Kidney capillary endothelial cell (primary cell): ENCODE results near the gene RSF1.
"Not testable (repeated sequence)": the region's sequence is repeated elsewhere in the genome, so short reads cannot be mapped to it uniquely, and the experiment has no call there.

ENCODE experiments used
- DNase-seq: peaks from one replicate; pipeline ENCODE4 v3.0.0-alpha.2; 2018; ENCODE audit warnings: low spot score

Gene RSF1

DNA sequence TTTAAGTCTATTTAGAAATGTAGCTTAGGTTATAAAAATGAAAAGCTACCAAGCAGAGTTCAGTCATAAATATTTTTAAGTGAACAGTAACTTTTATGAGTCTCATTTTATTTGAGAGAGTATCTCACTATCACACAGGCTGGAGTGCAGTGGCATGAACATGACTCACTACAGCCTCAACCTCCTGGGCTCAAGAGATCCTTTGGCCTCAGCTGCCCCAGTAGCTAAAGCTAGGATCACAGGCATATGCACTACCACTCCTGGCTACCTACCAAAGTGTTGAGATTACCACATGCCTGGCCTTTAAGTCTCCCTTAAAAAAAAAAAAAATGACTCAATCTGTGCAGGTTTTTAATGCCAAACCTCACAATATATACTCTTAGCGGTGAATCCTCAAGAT is 148.3 kb downstream of the RSF1 start:
- DNase-seq = no peak

DNA sequence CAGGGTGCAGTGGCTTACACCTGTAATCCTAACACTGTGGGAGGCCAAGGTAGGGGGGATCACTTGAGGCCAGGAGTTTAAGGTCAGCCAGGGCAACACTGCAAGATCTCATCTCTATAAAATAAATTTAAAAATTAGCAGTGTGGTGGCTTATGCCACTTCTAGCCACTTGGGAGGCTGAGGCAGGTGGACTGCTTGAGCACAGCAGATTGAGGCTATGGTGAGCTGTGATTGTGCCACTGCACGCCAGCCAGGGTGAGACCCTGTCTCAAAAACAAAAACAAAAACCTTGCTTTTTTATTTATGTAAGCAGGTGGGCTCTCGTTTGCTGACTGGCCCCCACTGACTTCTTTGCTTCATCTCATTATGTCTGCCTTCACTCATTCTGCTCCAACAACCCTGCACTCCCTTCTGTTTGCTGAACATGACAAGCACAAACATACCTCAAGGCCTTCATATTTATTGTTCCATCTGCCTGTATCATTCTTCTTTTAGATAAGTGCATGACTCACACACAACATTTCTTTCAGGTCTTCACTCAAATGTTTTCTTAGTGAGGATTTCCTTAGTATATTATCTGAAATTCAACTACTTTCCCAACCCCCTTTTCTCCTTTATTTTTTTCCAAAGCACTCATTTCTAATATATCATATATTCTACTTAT is 150.5 kb downstream of the RSF1 start:
- no peak for DNase-seq

DNA sequence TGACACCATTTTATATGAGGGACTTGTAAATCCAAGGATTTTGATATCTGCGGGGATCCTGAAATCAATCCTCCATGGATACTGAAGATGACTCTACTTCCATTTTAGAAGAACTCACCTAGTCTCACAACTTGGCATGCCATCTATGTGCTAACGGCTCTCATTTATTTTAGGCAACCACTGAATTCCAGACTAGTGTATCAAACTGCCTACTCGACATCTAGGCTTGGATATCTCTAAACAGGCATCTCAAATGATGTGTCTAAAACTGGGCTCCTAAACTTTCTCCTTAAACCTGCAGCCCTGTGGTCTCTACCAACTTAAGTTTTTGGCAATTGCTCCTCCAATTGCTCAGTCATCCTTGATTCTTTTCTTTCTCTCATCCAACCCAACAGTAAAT is 151.8 kb downstream of the RSF1 start:
- no peak for DNase-seq

DNA sequence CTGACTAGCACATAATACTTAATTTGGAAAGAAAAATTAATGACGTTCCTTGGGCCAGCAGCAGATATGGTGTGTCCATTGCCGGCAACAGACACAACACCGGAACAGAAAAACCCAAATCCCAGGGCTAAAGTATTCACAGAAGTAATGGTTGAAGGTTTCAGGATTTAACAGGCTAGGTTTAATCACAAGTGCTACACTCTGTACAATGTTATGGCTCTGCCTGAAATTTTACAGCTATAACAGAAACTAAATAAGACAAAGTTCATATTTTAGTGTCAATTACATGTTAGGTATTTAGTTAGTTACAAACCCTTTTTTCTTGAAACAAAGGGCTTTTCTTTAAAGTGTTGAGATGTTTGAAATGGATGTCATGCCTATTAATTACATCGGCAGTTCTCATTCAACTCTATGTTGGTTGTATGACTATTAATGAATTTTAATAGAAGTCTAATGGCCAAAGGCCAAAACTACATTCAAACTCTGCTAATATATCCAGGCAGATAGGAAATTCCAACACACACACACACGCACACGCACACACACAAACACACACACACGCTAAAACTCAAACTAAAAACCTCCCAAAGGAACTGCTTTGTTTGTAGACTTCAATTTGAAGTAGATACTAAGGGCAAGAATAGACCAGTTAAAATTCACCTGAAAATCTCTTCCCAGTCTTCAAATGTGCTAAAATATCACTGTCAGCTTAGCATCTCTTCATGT is 155.1 kb downstream of the RSF1 start:
- DNase-seq = no peak

DNA sequence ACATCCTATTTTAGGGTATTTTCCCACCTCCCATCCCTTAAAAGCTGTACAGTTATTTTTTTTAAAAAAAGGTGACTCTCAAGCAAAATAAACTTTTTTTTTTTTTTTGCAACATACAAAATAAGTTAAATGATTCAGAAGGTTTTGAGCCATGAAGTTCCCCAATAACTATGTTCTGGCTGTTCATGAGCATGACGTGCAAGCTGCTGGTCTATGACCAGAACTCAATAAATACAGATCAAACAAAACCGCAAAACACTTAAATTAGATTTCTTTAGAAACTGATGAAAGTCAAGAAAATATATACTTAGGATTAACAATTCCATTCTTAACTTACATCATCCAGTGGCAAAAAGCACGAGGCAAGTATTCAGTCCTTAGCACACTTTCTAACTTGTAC is 158.9 kb downstream of the RSF1 start:
- DNase-seq = no peak

DNA sequence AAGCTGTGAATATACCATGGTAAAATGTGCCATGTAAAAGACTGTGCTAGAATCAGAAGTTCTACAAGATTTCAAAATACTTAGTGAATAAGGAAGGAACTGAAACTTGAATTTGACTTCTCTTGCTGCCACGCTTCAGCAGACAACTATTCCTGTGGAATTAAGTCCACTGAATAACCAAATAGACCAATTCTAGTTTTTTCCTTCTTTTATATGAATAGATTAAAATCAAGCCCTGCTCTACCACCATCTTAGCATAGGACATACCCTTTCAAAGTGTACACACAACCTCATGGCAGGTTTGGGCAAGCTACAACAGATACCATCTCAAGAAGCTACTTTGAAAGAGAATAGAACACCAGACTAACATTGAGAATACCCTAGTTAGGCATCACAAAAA is 159.6 kb downstream of the RSF1 start:
- DNase-seq = no peak

DNA sequence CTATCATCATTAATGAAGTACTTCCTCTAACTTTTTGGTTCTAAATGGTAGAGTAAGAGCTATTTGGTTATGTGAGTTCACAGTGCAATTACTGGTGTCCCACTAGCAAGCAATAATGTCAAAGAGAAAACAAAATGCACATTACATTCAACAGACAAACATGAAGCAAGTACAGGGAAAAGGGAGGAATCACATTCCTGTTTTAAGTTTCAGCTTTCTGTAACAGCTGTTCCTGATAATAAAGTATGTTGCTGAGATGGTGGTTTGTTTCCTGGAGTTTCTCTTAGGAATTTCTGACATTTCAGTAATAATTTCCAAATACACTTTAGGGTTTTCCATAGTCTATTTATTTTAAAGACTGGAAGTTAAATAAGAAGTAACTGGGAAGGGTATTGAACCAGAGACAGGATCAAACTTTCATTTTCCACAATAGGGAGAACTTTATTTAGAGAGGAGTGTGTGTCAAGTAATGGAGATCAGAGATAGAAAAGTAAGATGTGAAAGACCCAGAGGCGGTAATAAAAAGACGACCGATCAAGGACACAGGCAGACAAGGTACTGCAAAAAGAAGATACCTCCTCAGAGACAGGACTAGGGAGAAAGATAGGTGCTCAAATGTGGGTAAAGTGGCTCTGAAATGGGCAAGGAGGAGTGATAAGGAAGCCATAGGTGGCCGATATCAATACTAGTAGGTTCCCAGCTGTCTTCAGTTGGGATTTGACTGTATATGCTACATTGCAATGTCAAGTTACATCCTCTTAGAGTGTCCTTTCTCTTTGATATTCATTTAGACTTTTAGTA is 162.1 kb downstream of the RSF1 start:
- DNase-seq = no peak

DNA sequence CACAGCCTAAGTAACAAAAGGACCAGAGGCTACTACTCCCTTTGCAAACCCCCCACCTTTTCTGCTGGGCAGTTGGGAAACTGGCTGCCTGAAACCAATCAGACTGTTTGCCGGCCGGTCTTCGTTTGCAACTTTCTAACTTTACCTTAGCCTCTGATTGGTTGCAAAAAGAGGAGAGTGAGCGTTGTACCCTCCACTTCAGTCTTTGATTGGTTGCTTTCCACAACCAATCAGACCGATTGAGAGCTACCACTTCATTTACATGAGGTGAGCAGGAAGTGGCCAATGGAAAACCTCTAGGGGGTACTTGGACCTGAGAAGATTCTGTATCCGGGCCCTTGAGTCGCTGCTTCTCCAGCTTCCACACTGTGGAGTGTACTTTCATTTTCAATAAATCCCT is 164.2 kb downstream of the RSF1 start:
- DNase-seq = no peak

DNA sequence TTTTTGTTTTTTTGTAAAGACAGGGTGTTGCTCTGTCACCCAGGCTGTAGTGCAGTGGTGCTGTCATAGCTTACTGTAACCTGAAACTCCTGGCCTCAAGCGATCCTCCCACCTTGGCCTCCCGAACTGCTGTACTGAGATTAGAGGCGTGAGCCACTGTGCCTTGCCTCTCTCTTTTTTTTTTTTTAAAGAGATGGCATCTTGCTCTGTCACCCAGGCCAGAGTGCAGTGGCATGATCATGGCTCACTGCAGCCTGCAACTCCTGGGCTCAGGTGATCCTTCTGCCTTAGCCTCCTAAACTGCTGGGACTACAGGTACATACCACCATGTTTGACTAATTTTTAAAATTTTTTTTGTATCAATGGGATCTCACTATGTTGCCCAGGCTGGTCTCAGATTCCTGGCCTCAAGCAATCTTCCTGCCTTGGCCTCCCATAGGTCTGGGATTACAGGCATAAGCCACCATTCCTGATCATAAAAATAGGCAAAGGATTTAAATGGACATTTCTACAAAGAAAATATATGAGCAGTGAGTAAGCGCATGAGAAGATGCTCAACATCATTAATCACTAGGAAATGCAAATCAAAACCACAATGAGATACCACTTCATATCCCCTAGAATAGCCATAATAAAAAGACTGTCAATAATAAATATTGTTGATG is 165.6 kb downstream of the RSF1 start:
- no peak for DNase-seq

DNA sequence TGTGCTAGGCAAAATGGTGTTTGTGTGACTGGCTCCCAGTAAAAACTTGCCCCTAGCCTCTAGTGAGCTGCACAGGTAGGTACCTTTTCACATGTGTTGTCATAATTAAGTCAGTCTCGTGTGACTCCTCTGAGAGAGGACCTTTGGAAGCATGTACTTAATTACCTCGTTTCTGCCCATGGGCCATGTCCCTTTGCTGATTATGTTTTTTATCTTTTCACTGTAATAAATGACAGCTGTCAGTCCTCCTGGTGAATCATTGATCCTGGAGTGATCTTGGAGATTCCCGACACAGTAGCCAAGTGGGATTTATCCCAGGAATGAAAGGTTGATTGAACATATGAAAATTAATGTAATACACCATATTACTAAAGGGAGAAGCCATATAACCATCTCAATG is 170.4 kb downstream of the RSF1 start:
- DNase-seq = no peak

DNA sequence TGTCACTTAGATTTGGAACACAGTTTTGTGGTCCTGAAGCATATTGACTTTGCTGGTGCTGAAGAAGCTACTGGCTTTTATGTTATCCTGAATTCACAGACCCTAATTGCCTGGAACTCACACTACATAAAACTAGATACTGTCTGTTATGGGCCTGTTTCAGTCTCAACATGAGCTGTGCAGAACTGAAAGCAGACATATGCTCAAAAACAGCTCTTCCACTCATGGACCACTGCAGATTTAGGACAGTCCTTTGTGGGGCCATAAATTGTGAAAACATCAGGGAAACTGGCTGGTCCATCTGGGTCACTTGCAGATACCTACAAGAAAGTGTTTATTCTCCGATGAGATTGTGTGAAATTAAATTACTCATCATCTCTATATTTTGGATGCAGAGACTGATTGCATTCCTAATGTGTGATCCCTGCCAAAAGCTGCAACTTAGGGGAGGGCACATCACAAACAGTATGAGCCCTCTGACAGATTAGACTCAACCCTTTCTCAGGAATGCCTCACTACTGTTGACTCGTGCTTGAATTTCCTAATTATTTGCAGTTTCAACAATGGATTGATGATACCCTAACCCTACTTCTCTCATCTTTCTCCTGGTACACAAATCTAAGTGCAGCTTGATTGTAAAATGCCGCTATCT is 172.7 kb downstream of the RSF1 start:
- no peak for DNase-seq

DNA sequence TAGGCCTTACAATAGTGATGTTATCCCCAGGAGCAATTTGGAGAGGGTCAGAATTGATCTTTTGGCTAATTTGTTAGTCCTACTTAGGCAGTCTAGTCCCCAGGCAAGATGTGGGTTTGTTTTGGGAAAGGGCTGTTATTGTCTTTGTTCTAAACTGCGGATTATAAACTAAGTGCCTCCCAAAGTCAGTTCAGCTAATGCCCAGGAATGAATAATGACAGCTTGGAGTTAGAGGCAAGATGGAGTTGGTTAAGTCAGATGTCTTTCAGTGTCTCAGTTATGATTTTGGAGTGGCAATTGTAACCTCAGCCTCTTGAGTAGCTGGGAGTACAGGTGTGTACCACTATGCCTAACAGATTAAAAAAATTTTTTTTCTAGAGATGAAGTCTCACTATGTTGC is 175.6 kb downstream of the RSF1 start:
- DNase-seq = no peak

DNA sequence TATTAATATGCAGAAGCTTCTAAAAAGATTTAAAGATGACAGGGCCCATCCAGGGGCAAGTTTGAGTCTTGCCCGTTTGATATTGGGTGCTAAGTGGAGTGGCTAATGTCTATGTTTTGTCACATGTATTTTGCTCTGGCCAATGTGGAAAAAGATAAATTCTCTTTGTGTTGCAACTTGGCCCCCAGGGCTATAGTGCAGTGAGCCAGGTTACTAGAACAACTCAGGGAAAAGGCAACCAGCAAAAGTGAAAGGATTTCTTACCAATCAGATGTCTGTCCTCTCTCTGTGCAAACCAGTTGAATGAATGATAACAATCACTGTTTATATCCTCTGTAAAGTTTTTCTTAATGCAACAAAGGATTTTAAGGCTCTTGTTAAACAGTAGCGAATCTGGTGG is 178.3 kb downstream of the RSF1 start:
- DNase-seq = no peak

DNA sequence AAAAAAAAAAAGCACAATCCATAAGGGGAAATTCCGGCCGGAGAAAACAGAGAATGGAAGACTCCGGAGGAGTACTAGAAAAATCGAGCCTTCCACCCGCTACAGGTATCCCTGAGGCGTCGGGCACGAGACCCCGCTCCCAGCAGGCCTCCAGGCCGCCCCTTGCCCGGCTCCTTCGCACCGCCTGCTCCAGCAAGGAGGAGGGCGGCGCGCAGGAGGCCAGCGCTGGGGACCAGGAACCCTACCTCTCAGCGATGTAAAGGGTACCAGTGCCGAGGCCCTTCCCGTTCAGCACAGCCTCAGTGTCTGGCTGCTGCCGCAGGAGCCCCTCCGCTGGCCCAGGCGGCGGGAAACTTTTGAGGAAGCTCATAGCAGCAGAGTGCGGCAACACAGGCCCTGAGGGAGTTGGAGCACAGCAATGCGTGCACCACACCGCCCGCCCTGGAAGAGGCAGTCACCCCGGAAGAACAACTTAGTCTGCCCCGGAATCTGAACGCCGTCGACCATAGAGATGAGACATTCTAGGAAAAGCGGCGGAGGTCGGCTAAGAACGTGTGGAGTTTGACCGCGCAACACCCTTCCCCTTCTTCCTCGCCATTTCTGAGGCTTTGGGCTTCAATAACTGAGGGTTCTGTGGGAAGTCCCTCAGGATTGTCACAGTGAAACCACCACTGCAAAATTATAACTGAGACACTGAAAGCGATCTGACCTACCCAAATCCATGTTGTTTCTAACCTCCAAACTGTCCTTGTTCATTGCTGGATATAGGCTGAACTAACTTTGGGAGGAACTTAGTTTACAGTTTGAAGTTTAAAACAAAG is 183.0 kb downstream of the RSF1 start, which contains the start of gene CLNS1A:
CLNS1A (minus strand) TSS at position 450 of the 821 bp plus-strand sequence; CDS start at position 370, 80 bp downstream.
- DNase-seq = peak; percentile 81

DNA sequence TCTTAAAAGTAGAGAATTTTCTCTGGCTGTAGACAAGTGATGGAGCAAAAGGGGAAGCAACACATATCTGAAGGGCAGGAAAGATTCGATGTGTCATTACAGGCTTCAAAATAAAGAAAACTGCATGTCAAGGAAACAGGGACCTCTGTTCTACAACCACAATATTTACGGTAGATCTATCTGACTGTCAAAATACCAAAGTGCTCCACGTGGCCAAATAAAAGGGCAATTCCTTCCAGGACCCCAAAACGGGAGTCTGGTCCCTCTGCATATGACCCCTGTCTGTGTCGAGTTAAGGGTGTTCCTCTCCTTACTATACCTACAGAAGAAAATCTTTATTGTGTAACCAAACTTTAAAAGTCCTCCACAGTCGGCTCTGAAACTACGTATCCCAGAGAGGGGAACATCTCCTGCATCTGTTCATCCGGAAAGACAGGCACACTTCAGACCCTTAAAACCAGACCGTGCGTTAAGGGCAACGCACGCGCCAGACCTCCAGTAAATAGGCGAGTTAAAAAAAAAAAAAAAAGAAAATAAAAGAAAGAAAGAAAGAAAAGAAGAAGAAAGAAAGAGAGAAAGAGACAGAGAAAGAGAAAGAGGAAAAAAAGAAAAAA is 183.7 kb downstream of the RSF1 start:
- DNase-seq = no peak

DNA sequence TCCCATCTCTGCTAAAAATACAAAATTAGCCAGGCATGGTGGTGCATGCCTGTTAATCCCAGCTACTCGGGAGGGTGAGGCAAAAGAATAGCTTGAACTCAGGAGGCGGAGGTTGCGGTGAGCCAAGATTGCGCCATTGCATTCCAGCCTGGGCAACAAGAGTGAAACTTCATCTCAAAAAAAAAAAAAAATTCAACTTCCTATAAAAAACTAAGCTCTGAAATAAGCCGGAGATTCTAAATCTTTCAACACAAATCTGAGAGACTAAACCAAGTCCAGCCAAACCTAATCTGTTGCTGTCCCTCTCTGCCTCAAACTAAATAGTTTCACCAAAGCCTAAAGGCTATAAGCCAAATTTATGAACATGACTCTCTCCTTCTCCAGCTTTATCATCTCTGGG is 186.6 kb downstream of the RSF1 start:
- not testable (repeated sequence) for DNase-seq

DNA sequence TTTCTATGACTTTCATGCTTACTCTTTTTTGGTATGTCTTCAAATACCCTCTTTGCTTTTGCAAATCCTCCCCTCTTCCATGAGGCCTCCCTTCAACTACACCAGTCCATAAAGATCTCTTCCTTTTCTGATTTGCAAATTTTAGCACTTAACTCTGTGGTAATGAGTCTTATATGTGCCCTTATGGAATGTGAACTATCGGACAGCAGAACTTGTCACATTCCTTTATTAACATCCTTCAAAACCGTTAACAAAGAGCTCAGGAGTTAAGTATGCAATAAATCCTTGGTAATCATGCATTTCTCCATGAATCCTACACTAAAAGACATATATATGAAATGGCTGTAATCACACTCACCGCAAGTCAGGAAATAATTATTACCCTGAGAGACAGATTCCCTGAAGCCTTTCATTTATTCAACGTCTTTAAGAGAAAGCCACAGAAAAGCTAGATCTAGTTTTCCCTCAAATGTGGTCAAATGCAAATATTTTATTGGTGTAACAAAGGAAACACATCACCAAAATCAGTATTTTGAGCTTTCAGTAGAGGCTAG is 190.3 kb downstream of the RSF1 start:
- no peak for DNase-seq

DNA sequence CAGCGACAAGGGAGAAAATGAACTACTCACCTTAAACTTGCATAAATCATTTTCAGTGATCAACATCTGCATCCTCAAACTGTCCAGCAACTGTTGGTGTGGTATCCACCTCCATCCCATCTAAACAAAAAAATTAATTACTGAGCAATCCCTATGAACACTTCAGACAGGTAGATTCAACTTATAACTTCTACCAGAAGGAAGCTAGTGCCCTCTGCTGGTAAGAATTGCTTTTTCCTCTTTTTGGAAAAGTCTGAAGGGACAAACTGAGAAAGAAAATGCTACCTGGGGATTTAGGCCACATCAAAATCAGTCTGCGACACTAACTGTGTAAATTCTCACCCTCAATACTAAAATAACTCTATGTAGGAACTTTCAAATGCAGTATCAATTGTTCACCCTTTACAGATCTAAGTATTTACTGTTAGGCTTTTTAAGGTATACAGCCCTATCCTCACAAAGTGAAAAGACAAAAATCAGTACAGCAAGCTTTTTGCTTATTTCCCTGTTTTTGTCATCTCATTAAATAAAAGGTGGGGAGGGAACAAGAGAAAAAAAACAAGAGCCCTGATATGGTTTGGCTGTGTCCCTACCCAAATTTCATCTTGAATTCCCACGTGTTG is 200.8 kb downstream of the RSF1 start:
- peak; percentile 30 for DNase-seq

DNA sequence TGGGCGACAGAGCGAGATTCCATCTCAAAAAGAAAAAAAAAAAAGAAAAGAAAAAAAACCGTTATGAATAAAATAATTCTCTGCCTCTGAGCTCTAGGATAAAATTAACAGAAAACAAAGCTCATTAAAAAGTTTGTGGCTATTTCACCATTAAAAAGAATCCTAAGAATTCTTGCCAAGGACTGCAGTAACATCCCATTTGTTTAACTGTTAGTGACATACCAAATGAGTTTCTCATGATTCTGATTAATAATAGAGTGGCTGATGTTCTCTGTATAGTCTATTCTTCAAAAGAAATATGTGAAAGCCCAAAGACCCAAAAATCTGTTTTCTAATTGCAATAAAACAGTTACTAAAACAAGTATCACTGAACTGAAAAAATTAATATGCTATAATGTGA is 202.6 kb downstream of the RSF1 start:
- no peak for DNase-seq

DNA sequence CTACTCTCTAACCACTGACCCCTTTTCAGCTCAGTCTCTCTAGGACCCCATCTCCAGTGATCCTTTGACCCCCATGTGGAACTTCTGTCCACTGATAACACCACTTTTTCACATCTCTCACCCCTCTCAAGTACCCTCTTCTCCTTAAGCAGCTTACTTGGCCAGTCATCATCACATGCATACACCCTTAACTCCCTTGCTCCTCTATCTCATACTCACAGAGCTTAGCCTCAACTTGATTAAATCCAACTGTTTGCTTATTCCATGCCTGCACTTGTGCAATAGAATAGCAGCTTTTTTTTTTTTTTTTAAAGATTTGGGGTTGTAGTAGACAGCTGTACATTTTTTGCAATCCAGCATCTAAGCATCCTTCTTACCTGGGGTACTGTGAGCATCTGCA is 208.6 kb downstream of the RSF1 start:
- no peak for DNase-seq
